Measurements from ENCODE around the gene TGFBI.

TGFBI gene

DNA sequence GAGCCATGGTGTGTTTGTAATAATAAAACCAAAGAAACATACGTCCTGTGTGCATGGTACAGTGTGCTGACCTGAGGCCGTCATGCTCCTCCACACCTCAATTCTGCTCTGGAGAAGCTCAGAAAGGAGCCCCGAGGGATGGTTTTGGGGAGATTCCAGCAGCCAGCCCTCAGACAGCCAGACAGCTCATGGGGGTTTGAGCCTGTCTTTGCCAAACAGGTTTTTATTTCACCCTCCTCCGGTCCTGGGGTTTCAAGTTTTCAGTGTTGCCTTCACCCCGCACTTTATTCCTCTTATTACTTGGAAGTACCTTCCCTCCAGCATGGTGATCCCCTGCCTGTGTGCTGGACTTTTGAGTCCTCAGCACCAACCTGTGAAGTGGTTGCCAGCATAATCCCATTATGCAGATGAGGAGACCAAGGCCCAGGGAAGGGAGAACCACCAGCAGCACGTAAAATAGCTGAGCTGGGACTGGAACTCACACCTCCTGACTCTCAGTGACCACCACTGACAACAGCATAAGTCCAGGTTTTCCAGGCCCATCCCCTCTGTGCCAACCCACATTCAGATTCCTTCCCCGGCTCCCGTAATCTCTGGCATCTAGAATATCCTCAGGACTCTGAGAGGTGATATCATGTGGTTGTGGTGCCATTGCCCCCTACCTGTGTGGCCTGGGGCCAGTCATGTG, 35.1 kb downstream of the TGFBI start:
- DNase-seq (ENCODE audit: low read depth): no peak

DNA sequence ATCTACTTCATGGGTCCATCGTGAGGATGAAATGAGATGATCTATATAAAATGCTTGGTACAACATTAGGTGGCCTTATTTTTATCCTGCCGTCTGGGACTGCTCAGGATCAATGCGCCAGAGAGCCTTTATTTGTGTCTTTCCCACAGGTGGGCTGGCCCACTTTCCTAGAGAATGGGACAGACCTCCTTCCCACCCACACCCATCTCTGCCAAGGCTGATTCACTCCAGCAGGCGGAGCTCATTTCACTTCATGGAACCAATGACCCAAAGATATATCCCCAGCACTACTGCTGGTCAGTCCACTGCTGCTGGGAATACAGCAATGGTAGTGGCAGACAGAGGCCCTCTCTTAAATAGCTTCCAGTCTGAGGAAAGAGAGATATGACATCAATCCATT, 35.7 kb downstream of the TGFBI start:
- no peak for DNase-seq (ENCODE audit: low read depth)

DNA sequence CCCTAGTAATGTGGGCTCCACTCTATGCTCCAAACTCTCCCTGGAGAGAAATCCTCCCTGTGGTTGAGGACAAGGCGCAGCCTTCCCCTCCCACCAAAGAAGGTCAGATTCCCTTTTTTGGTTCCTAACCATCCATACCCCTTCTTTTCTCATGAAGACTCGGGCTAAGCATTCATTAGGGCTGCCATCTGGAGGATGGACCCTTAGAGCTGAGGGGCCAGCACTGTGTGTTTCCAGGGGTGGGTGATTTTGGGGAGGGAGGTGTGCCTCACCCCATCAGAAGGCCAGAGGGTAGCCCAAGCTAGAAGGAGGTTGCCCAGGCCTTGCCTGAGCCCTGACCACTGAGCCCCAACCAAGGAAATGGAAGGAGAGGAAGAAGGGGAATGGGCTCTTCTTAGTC, 36.8 kb downstream of the TGFBI start:
- no peak for DNase-seq (ENCODE audit: low read depth)

DNA sequence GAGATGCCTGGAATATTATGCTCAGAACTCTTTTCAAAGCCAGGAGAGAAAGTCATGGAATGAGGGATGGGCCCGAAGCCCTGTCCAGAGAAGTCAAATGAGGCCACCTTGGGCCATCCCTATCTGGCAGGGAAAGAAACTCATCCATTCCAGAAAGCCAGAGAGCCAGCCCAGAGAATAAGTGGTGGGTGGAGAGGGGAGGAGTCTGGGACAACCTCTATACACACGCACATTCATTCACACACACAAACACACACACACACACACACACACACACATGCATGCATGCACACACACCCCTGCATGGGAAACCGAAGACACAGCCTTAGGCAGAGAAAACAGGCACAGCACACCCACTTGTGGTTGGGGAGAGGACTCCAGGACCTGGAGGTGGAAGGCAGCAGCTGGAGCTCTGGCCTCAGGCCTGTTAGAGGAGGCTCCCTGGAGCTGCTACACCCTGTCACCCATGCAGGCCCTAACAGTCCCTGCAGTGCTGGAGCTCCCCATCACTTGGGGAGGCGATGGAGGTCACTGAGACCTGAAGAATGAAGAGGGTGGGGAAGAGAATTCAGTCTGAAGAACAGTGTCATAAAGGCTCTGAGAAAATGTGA, 38.0 kb downstream of the TGFBI start:
- peak; percentile 31 for DNase-seq (ENCODE audit: low read depth)

DNA sequence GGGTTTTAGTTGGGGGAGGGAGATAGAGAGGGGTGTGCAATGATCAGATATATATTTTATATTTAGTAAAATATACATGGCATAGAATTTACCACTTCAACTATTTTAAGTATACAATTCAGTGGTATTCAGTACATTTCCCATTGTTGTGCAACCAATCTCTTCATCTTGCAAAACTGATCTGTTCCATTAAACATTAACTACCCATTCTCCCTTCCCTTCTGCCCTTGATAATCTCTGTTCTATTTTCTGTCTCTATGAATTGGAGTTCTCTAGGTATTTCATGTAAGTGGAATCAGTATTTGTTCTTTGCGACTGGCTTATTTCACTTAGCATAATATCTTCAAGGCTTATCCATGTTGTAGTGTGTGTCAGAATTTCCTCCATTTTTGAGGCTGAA, 38.6 kb downstream of the TGFBI start:
- no peak for DNase-seq (ENCODE audit: low read depth)

DNA sequence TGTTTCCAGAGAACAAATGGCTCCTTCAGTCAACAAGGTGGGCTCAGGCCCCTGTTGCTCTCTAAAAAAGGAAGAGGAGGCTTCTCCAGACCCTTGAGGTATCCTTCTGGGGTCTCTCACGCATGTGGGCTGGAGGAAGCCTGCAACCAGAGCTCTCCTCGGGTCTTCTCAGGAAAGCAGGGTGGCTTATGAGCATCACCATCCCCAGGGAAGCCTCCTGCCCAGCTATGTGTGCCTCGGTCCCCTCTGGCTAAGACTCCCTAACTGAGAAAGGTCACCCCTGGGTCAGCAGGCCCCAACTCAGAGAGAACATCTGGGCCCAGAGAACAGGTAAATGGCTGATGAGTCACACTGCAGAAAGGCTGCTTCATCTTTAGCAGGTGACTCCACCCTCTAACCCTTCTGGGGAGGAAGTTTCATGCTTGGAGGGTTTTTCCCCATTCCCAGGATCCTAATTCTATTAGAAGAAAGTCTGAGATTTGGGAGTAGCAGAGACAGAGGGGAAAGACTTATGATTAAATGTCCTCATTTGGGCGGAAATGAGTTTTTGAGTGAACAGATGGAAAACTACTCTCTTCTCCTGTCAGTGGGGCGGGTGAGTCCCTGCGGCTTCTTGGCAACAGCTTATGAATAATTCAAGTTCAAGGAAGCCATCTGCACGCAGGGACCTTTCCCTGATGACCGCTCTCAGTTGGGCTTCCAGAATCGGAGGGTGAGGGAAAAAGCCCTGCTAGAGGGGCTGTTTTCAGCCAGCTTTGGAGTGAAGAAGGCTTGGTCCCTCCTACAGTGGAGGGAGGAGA, 41.9 kb downstream of the TGFBI start:
- DNase-seq (ENCODE audit: low read depth): no peak

DNA sequence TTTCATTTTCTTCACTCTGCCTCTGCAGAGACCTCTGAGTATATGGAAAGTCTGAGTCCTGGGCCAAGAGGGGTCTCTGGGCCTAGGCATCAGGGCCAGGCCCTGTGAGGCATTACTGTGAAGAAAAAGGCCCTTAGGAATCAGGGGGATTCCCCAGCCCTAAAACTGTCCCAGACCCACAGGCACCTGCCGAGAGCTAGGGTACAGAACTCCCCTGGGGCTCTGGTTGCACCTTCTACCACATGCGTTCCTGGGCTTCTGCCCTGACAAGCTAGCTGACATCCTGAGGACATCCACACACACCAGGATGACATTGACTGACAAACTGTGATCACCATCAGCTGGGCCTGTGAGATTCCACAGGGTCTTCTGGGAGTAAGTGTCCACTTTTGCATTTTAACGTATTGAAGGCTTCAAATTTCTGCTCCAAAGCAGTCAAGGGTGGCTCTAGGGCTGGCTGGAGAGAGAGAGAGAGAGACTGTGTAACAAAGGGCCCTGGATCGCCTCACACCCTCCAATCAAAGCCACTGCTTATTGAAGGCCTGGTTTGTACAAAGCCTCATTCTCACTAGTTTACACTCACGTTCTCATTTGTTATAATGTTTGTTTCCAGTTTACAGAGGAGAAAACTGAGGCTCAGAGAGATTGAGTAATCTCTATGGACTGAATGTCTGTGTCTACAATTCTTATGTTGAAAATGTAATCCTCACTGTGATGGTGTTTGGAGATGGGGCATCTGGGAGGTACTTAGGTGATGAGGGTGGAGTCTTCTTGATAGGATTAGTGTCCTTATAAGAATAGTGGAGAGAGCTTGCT, 45.1 kb downstream of the TGFBI start:
- DNase-seq (ENCODE audit: low read depth): no peak

DNA sequence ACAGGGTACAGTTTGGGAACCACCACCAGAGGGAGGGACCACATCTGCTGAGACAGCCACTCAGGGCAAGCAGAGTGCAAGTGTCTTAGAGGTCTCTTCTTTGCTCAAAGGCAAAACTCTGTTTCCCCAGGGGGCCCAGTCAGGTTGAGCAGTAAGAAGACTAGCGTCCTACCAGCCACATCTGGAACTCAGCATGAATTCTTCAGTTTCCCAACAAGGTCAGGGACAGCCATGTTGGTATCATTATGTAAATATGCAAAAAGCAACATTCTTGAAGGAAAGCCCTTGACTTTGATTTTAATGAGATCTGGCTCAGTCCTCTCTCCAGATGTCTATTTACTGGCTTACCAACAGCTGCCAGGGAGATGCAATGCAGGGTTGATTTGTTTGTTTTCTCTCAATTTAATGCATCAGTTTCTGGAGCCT, 46.7 kb downstream of the TGFBI start:
- peak; percentile 27 for DNase-seq (ENCODE audit: low read depth)

DNA sequence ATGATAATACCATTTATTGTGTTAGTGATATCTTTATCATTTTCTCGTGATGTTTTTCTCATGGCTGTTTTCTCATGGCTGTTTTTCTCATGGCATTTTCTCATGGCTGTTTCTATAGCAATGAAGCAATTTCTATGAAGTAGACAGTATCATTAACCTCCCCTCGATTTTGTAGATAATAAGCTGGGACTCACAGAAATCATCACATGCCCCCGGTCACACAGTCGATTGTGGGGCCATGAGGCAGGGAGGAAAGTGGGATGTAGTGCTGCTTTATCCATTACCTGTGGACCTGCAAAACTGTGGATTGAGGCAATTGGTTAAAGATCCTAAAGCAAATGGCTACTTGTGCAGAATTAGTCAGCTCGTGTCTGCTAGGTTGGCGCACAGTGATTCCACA, 47.3 kb downstream of the TGFBI start:
- no peak for DNase-seq (ENCODE audit: low read depth)

DNA sequence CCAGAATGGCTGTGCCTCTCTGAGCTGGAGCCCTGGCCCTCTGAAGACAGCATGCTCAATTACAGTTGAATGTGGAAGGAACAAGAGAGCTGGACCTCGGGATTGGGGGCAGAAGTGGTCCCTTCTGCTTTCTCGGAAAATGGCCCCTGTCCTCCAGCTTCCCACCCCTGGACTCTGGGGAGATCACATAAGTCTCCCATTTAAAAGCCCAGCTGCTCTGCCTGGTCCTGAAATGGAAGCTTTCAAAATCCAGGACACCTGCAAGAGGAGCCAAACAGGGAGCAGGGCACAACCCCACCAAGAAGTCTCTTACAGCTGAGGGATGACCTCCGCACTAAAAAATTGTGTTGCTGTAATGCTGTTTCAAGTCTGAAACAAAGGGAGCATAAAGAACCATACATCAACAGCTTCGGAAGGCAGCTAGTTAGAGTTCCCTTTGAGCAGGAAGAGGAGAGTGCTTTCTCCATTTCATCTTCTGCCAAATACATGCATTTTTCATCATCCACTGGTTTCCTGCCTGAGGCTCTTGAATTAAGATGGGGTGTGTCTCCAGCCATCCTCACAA, 48.2 kb downstream of the TGFBI start:
- DNase-seq (ENCODE audit: low read depth): no peak

DNA sequence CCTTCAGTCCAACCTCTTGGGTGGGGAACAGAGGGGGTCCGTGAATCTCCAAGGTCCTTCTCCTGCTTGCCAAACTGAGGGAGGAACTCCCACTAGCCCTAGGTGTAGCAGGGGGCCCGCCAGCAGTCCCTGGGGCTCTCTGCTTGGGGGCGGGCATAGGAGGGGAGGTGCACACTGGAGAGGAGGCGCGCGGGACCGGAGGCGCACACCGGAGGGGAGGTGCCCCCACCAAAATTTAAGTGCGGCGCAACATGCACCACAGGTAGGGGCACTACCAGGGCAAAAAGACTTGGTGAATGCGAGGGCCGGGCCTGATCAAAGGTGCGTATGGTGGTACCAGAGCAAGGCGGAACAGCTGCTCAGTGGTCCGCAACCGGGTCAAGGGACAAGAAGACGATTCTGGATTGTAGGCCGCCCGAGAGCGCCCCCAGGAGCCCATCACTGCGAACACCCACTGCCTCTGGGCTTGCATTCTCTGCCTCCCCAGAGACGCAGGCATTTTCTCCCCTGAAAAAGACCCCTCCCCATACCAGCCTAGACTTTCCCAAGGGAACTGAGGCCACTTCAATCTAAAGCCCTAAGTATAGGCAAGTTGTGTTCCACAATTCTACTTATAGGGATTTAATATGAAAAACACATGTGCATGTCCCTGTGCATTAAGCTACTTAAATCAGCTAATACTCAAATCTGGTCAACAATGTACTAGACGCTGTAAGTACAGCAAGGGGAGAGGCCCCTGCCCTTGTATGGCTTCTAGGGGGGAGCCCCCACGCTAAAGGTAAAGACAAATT, 50.6 kb downstream of the TGFBI start:
- no peak for DNase-seq (ENCODE audit: low read depth)

DNA sequence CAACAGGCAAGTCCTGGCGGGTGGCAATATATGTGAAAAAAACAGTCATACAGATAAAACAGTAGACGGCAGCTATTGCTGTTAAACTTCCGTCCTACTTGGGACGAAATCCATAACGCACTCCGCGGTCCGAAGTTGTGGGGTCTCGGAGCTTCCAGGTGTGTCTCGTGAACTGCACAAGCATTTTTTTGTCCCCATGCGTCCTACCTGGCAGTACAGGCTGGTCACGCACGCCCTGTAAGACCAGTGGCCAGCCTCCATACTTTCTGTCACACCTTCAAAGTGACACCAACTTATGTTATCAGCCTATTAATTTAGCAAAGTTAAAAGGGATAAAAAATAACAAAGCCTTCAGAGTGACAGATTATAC, 51.3 kb downstream of the TGFBI start:
- DNase-seq (ENCODE audit: low read depth): no peak

DNA sequence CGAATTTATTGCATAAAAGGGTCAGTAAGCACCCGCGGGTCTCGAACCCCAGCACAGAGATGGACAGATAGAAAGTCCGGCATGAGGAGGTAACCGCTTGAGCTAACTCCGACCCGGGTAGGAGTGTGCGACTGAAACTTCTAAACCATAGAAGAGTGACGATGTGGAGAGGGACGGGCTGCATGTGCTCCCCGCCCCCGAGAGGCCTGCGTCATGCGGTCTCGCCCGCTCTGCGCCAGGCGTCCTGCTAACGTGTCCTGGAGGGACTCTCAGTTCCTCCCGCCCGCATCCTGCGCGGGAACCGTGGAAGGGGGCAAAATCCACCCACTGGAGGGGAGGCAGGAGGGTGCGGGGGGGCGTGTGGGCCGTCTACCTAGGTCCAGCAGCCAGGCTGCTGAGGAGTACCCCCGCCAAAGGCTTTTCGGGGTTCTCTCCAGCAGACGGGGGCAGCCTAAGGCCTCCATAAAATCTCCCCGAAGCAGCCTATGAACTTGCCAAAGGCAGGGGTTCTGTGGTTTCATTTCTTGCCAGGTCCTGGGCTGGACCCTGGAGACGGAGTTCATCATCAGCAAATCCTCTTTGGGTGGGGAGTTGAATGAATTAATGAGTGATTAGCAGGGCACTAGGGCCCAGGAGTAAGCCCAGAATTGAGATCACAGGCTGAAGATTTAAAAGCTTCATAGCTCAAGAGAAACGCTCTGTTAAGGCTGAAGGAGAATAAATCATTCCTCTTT, 51.9 kb downstream of the TGFBI start:
- peak; percentile 93 for DNase-seq (ENCODE audit: low read depth)

DNA sequence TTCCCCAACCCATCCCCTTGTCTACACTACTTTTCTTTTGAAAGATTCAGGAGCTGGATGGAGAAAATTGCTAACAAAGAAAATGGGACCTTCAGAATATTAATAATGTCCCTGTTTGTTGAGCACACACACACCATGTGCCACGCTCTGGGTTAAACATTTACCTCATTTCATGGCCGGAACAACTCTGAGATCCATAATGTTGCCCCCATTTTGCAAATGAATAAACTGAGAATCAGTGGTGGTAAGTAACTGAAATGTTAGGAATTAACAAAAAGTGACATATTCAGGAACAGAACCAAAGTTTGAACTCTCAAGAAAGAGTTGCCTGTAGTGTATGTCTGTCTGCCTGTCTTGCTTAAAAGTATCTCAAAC, 52.4 kb downstream of the TGFBI start:
- no peak for DNase-seq (ENCODE audit: low read depth)

DNA sequence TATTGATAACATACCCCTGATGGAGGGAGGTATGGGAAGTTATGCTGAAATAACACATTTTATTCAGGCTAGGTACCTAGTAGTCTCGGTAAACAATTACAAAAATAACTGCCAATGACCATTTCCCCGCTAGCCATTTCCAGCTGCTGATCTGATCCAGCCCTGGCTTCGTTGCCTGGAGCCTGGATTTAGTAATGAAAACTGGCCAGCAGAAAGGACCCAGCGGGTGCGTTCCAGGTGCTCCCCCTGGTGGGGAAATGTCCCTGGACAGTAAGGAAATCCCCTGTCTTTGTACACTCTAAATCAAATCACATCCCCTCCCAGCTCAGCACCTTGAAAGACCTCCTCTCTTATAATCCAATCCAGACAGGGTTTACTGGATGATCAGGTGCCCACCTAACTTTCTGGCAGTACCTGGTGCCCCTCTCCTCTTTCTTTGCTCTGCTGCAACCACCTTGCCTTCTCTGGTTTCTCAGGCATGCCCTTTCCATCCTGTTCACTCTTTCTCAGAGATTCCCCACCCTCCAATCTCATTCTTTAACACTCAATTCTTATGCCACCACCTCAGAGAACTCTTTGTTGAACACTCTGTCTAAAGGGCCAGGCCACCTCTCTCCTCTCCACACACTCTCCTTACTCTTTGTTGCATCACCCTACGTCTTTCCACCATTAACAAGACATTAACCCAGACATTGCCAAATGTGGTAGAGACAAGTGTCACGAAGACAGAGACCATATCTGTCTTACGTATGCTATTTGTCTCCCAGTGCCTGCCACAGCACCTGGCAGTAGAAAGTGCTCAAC, 53.8 kb downstream of the TGFBI start:
- peak; percentile 66 for DNase-seq (ENCODE audit: low read depth)

DNA sequence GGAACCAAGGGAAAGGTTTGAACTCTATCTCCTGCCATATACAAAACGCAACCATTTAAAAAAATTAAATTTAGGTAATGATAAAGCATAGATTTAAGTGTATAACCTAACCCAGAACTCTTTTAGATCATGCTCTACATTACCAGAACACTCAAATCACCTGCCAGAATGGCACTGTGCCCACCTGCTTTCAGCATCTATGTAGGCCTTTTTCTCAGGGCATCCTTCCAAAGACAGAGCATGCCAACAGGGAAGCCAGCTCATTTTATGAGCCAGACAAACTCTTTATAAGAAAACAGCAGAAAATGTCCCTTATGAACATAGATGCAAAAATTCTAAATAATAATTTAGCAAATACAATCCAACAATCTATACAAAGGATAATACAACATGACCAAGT, 55.9 kb downstream of the TGFBI start:
- no peak for DNase-seq (ENCODE audit: low read depth)

DNA sequence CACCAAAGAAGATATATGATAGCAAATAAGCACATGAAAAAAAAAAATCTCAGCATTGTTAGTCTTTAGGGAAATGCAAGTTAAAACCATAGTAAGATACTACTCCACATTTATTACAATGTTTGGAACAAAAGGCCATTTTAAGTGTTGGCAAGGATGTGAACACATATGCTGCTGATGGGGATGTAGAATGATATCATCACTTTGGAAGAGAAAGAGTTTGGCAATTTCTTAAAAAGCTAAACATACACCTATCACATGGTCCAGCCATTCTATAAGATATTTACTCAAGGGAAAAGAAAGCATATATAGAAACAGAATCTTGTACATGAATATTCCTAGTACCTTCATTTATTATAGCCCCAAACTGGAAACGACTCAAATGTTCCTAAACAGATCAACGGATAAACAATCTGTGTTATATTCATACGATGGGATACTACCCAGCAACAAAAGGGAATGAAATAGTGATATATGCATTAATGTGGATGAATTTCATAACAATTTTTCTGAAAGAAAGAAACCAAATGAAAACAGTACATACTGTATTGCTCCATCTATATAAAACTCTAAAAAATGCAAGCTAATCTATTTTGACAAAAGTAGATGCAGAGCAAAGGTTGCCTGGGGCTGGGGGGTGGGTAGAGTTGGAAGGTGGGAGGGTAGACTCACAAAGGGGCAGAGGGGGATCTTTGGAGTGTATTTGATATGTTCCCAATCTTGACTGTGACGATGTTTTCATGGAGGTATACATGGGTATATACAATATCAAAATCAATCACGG, 58.2 kb downstream of the TGFBI start:
- DNase-seq (ENCODE audit: low read depth): no peak

DNA sequence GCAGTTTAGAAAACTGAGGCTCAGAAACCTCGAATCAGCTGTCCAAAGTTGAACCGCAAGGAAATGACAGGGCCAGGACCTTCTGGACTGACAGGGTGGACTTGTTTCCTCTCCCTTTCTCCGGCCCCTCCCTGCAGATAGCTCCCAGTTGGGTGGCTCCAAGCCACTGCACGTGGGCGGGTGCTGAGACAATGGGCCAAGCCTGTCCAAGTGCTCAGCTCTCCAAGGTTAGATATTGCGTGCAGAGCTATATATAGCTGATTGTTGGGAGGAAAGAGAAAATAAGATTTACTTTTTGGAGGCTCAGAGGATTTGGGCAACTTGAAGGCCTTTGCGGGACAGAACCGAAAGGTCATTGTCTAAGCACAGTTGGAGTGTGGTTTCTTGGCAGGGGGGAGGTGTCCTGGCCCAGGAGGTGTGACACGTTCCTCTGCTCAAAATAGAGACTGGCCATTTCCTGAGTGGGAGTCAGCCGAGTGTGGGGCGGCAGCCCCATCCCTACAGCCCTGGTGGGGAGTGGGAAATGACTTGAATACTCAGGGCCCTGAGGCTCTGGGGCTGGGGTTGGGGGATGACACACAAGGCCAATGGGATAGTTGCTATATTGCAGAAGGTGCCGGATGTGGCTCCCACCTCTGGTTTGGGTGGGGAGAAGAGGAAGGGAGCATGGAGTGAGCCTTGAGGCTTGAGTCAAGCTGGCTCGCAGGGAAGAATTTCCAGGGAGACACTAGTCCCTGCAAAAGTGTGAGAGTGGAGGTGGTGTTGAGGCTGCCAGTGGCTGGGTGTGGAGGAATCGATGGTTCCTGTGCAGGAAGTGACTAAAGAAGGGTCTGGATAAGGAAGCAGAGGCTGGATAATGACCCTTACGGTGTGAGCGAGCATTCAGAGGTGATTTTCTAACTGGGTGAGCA, 59.4 kb downstream of the TGFBI start:
- DNase-seq (ENCODE audit: low read depth): no peak
